VCaP (cell line): Measurements from ENCODE around the gene PDYN.

Experiments used
- H3K27ac ChIP-seq: fragments of 450-650 bp; 2 replicates; pipeline ENCODE4 v1.5.1; 2017
- CTCF ChIP-seq: fragments of 450-650 bp; conservative IDR thresholded peaks from 2 replicates; pipeline ENCODE4 v1.5.1; 2017; ENCODE audit warnings: mild to moderate bottlenecking, moderate library complexity

Gene PDYN

GRCh38 chr20:1994627-1995026 is 769 bp upstream of the PDYN start:
- H3K27ac ChIP-seq, result no peak overlapping the region
- TF ChIP-seq CTCF, result no peak

DNA sequence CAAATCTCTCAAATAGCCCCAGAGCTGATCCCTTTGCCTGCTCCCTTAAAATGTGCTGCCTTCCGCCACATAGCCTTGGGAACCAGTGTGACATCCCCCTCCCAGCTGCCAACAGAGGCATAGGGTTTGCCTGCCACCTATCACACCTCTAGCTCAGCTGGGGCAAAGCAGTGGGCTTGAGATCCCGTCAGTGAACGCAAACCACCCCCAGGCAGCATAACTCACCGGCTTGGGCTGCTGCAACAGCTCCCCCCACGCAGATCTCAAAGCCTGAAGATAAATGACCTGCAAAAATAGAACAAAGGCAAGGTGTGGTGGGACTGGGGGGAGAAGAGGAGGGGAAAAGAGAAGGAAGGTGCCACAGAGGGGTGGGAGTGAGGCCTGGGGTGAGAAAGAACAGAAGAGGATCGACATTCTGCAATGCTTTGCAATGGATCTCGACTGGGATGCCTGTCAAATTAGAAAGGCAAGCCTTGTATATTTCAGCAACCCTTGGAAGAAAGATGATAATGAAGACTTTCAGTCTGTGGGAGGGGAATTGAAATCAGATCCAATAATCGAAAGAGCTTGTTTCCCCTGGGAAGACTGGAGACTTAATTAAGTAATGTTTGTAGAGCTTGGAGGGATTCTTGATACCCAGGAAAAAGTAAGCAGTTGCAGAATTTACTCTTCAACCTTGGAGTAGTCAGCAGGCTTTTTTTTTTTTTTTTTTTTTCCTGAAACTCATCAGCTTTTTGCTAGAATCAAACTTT is 1.3 kb downstream of the PDYN start:
- TF ChIP-seq CTCF, result no peak
- H3K27ac ChIP-seq, result no peak overlapping the region

DNA sequence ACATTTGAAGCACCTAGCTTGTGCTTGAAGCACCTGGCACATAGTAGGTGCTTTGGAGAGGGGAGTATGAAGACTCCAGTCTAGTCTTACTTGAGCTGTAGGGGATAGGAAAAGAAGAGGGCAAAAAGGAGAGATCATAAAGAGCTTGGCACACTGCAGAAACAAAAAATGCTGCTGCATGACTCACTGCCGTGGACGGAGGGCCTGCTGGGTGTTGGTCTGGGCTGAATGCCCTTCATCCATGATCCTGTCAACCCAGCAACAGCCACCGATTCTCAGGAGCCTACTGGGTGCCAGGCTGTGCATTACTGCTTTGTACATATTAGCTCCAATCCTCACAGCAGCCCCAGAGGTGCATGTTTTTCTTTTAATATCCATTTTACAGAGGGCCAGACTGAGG is 6.0 kb downstream of the PDYN start:
- no peak overlapping the region for H3K27ac ChIP-seq
- no peak for TF ChIP-seq CTCF

DNA sequence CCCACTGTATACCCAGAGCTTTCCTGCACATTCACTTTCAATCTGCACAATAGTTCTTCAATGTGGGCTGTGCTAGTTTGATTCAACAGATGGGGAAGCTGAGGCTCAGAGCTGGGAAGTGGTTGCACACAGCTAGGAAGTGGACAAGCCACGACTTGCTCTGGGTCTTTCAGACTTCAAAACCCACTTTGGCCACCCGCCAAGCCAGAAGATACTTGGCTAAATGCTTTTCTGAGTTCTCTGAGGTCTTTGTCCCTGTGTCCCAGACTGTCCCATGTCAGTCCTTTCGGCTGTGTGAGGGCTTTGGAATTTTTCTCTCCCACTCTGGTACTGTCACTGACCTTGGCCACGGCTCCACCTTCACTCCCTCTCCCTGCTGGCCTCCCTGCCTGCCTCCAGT is 10.6 kb downstream of the PDYN start:
- TF ChIP-seq CTCF, result no peak
- H3K27ac ChIP-seq, result no peak overlapping the region

DNA sequence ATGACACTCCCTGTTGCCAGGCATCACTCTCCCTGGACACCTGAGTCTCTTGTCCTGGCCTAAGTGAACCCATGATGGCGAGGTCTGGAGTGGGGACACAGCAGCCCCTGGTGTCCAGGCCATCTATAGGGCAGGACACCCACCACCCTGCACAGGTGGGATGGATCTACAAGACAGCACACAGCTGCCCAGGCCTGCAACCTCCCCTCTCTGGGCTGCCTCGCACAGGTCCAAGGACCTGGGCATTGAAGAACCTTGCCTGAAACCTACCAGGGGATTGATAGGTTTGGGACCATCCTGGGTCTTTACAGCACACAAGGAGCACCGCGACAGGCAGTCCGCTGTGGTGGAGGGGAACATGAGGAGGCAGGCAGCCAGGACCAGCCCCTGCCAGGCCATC is 11.2 kb downstream of the PDYN start:
- no peak overlapping the region for H3K27ac ChIP-seq
- no peak for TF ChIP-seq CTCF

DNA sequence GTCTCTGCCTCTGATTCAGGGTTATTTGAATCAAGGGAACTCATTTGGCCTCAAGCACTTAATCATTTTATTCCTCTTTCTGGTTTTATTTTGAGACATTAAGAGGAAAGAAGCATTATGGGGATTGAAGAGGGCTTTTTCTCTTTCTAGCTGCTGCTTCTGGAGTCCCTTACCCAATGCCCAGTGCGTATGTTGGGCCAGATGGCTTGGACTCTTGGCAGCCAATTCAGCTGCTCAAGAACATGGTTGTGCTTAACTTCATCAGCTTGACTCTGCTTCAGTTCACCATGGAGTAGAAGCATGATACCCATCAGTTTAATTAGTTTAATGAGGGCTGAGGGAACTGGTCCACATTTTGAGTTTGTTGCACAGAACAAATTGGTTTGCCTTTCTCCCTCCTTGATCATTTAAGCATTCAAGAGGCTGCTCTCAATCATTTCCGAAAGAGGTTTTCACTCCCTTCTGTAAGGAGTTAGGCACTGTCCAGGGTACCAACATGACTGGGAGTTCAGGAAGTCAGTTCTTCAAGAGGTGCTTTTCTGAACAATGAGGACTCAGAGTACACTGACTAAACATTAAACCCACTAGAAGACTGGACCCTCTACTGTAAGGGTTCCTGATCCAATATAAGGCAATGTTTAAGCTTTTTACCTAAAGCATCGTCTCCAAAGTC is 14.6 kb downstream of the PDYN start:
- no peak overlapping the region for H3K27ac ChIP-seq
- TF ChIP-seq CTCF, result no peak

- TF ChIP-seq CTCF, result no peak
Measured at GRCh38 chr20:1975291-1975690, 18.6 kb downstream of the PDYN start.

More at GRCh38 chr20:1975291-1975690, 18.6 kb downstream of the PDYN start:
- H3K27ac ChIP-seq, result no peak overlapping the region
